ENCODE data around the gene EXOC4. TPM values are rescaled to one million over a fixed set of nuclear protein-coding genes. Genes with fewer than 3 reads are reported as not detected.

EXOC4 gene
- total and polyA plus RNA-seq, 2 donors (not counting 3 experiments of a cell fraction or from before 2014, with no cell fraction given): 20.3 to 73.1 TPM

- Histone ChIP-seq H2AFZ (ENCODE audit: low read depth, low read length) (no peak overlapping the region), H3K79me2 (ENCODE audit: control insufficient read depth, insufficient read depth, low read length) (peaks cover 2% of the 10 kb centered on the region), H3K4me1 (ENCODE audit: control insufficient read depth, extremely low read depth, insufficient read depth, low read length) (peaks cover 26% of the 10 kb centered on the region), H3K9me3 (replicated peaks; ENCODE audit: control insufficient read depth, insufficient read depth, low read length) (no peaks in the 10 kb centered on the region), H3K4me3 (replicated peaks in 1 of 3; ENCODE audit: insufficient read depth in 1 of 3, low read depth in 1 of 3, low read length in 3 of 3) (no peak overlapping the region), H3K4me2 (ENCODE audit: insufficient read depth, low read length) (peak overlapping the region; percentile 74), H3K9me1 (replicated peaks; ENCODE audit: control insufficient read depth, extremely low read depth, insufficient read depth, low read length) (no peaks in the 10 kb centered on the region), H3K27ac (ENCODE audit: insufficient read depth, low read depth, low read length) (peak overlapping the region; percentile 92), H3K36me3 (ENCODE audit: control insufficient read depth in 2 of 2, extremely low read depth in 1 of 2, insufficient read depth in 2 of 2, low read length in 2 of 2) (no peaks in the 10 kb centered on the region), H3K9ac (replicated peaks; ENCODE audit: extremely low read depth, insufficient read depth, low read length) (peak overlapping the region; percentile 59), H3K27me3 (ENCODE audit: control insufficient read depth in 2 of 2, insufficient read depth in 2 of 2, low read length in 2 of 2) (no peaks in the 10 kb centered on the region), H4K20me1 (replicated peaks; ENCODE audit: control insufficient read depth, extremely low read depth, insufficient read depth, low read length) (no peaks in the 10 kb centered on the region)
- dilution Hi-C loops (cut with MboI; ENCODE audit: extremely low pct_ligation_motif_present, low sequenced_read_pairs) (no loop called here), intact Hi-C loops (cut with micrococcal nuclease) (loop anchor here (1.0 to 10.0 kb wide), 7 partner anchors 11 to 1734 kb away; partner anchors contain the start of gene CHCHD3)
- TF ChIP-seq FOS (IDR thresholded peaks at IDR 0.05; ENCODE audit: borderline replicate concordance, insufficient read depth, low read length) (no peak), POLR2AphosphoS5 (IDR thresholded peaks at IDR 0.05; ENCODE audit: insufficient read depth, low read depth, low read length) (no peak), MYC (IDR thresholded peaks at IDR 0.05; ENCODE audit: low read depth, low read length) (no peak), EZH2 (IDR thresholded peaks at IDR 0.05; ENCODE audit: borderline replicate concordance, low read depth, low read length, severe bottlenecking) (no peak), JUN (IDR thresholded peaks at IDR 0.05; ENCODE audit: borderline replicate concordance, insufficient read depth, insufficient read length, low read depth) (peak; percentile 41), GATA2 (IDR thresholded peaks at IDR 0.05; ENCODE audit: insufficient read depth, insufficient read length, low read depth, low read length) (peak; percentile 21)
- TF ChIP-seq, protein P1, sequence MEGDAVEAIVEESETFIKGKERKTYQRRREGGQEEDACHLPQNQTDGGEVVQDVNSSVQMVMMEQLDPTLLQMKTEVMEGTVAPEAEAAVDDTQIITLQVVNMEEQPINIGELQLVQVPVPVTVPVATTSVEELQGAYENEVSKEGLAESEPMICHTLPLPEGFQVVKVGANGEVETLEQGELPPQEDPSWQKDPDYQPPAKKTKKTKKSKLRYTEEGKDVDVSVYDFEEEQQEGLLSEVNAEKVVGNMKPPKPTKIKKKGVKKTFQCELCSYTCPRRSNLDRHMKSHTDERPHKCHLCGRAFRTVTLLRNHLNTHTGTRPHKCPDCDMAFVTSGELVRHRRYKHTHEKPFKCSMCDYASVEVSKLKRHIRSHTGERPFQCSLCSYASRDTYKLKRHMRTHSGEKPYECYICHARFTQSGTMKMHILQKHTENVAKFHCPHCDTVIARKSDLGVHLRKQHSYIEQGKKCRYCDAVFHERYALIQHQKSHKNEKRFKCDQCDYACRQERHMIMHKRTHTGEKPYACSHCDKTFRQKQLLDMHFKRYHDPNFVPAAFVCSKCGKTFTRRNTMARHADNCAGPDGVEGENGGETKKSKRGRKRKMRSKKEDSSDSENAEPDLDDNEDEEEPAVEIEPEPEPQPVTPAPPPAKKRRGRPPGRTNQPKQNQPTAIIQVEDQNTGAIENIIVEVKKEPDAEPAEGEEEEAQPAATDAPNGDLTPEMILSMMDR (IDR thresholded peaks at IDR 0.05; ENCODE audit: extremely low read depth in 1 of 2, insufficient read depth in 1 of 2, low read depth in 1 of 2, low read length in 2 of 2): no peak
- ChIA-PET CTCF (interaction anchor here (1.0 to 1.9 kb wide), 4 partner anchors 11 to 377 kb away, joined by 3 to 6 read pairs (median 5); no protein-coding TSS in a partner anchor), POLR2A (no interaction called here)
- FAIRE-seq: no peak
- peak; percentile 76 for DNase-seq (ENCODE audit: low read depth, low spot score)
- TSS peak; percentile 81 for BruUV-seq (replicated peaks)
These were observed 113.0 kb downstream of the EXOC4 start for GRCh38 chr7:133365917-133366316.
